Mesenchymal stem cell (in vitro differentiated cells and primary cell): ENCODE results near the gene RANBP17.
"Not testable (repeated sequence)": the region's sequence is repeated elsewhere in the genome, so short reads cannot be mapped to it uniquely, and the experiment has no call there.

Source experiments
- DNase-seq: peaks from one replicate; pipeline ENCODE4 v3.0.0-alpha.2; 2013
- H2AFZ ChIP-seq: one replicate; pipeline ENCODE4 v1.6.1; 2013; ENCODE audit warnings: low read depth, mild to moderate bottlenecking, control low read depth, inconsistent platforms, low read length, moderate library complexity
- H2AK5ac ChIP-seq: 2 replicates; pipeline ENCODE4 v1.6.1; 2013; ENCODE audit warnings: low read length, moderate library complexity, mild to moderate bottlenecking, inconsistent platforms; ENCODE audit not compliant: severe bottlenecking
- H2BK120ac ChIP-seq: one replicate; pipeline ENCODE4 v1.6.1; 2013; ENCODE audit warnings: low read depth, mild to moderate bottlenecking, inconsistent platforms, low read length, moderate library complexity
- H2BK12ac ChIP-seq, 2 experiments: one replicate each; pipeline ENCODE4 v1.6.1; 2013; ENCODE audit warnings: inconsistent platforms in 2 of 2, low read length in 2 of 2, mild to moderate bottlenecking in 2 of 2, moderate library complexity in 2 of 2, control low read depth in 1 of 2
- H2BK15ac ChIP-seq: one replicate; pipeline ENCODE4 v1.6.1; 2013; ENCODE audit warnings: mild to moderate bottlenecking, low read depth, inconsistent platforms; ENCODE audit not compliant: poor library complexity, severe bottlenecking
- H2BK5ac ChIP-seq: 2 replicates; pipeline ENCODE4 v1.6.1; 2013; ENCODE audit warnings: low read depth, mild to moderate bottlenecking, low read length, control low read depth, inconsistent platforms; ENCODE audit not compliant: poor library complexity, severe bottlenecking
- H3K14ac ChIP-seq, 2 experiments: one replicate each; pipeline ENCODE4 v1.6.1; 2013; ENCODE audit warnings: inconsistent platforms in 2 of 2, low read length in 2 of 2, control low read depth in 1 of 2, mild to moderate bottlenecking in 1 of 2, moderate library complexity in 1 of 2
- H3K18ac ChIP-seq, 2 experiments: one replicate each; pipeline ENCODE4 v1.6.1; 2013; ENCODE audit warnings: inconsistent platforms in 2 of 2, low read length in 2 of 2, control low read depth in 1 of 2, low read depth in 1 of 2, mild to moderate bottlenecking in 1 of 2
- H3K23ac ChIP-seq, 2 experiments: one replicate each; pipeline ENCODE4 v1.6.1; 2013; ENCODE audit warnings: inconsistent platforms in 2 of 2, low read length in 2 of 2, mild to moderate bottlenecking in 2 of 2, moderate library complexity in 2 of 2, control low read depth in 1 of 2
- H3K27ac ChIP-seq: 2 replicates; pipeline ENCODE4 v1.5.1; 2013; ENCODE audit warnings: mild to moderate bottlenecking, moderate library complexity, low read length, control low read depth, inconsistent platforms; ENCODE audit not compliant: poor library complexity, severe bottlenecking
- H3K27me3 ChIP-seq, 2 experiments: 2 replicates each; pipeline versions ENCODE4 v1.6.1 to v1.7.0; 2013; ENCODE audit warnings: low read length in 2 of 2, mild to moderate bottlenecking in 2 of 2, moderate library complexity in 2 of 2, control low read depth in 1 of 2, inconsistent platforms in 1 of 2; ENCODE audit not compliant: control insufficient read depth in 1 of 2, insufficient read depth in 1 of 2
- H3K36me3 ChIP-seq, 2 experiments: 2 replicates each; pipeline versions ENCODE4 v1.6.1 to v1.7.0; 2013; ENCODE audit warnings: low read length in 2 of 2, control low read depth in 1 of 2, inconsistent platforms in 1 of 2, low read depth in 1 of 2, mild to moderate bottlenecking in 1 of 2; ENCODE audit not compliant: insufficient read depth in 2 of 2, control insufficient read depth in 1 of 2
- H3K4ac ChIP-seq, 2 experiments: one replicate each; pipeline ENCODE4 v1.6.1; 2013; ENCODE audit warnings: inconsistent platforms in 2 of 2, low read length in 2 of 2, mild to moderate bottlenecking in 2 of 2, moderate library complexity in 2 of 2, control low read depth in 1 of 2, low read depth in 1 of 2
- H3K4me1 ChIP-seq: 2 replicates; pipeline ENCODE4 v1.6.1; 2013; ENCODE audit warnings: low read depth, low read length, control low read depth; ENCODE audit not compliant: control insufficient read depth, insufficient read depth
- H3K4me2 ChIP-seq: 2 replicates; pipeline ENCODE4 v1.6.1; 2013; ENCODE audit warnings: low read length, mild to moderate bottlenecking, inconsistent platforms; ENCODE audit not compliant: poor library complexity, severe bottlenecking
- H3K4me3 ChIP-seq, 2 experiments: 2 replicates each; pipeline versions ENCODE4 v1.5.1 to v1.7.0; 2013; ENCODE audit warnings: low read length in 2 of 2, mild to moderate bottlenecking in 2 of 2, control low read depth in 1 of 2, low read depth in 1 of 2; ENCODE audit not compliant: insufficient read depth in 1 of 2
- H3K79me1 ChIP-seq: replicated peaks from 2 replicates; pipeline ENCODE4 v1.6.1; 2013; ENCODE audit warnings: mild to moderate bottlenecking, control low read depth, low read length, inconsistent platforms; ENCODE audit not compliant: poor library complexity, severe bottlenecking
- H3K9ac ChIP-seq: 2 replicates; pipeline ENCODE4 v1.7.0; 2013; ENCODE audit warnings: mild to moderate bottlenecking, low read length, moderate library complexity
- H3K9me3 ChIP-seq: 2 replicates; pipeline ENCODE4 v1.7.0; 2013; ENCODE audit warnings: mild to moderate bottlenecking, low read length; ENCODE audit not compliant: control insufficient read depth
- H4K8ac ChIP-seq: one replicate; pipeline ENCODE4 v1.6.1; 2013; ENCODE audit warnings: inconsistent platforms, mild to moderate bottlenecking, low read length, moderate library complexity
- H4K91ac ChIP-seq: one replicate; pipeline ENCODE4 v1.6.1; 2013; ENCODE audit warnings: mild to moderate bottlenecking, low read length, inconsistent platforms
- WGBS: methylation state at CpG from one replicate; pipeline ENCODE4 v1.1.7; 2013; ENCODE audit warnings: mixed read lengths; 5-methylcytosine and 5-hydroxymethylcytosine counted together

Gene RANBP17

GRCh38 chr5:170960567-170960966 lies 98.7 kb downstream of the RANBP17 start:
- Histone ChIP-seq H3K23ac (no peak overlapping the region), H3K4me1 (peaks cover 2% of the 10 kb centered on the region), H3K79me1 (no peaks in the 10 kb centered on the region), H4K8ac (no peak overlapping the region), H3K4me3 (no peak overlapping the region), H3K14ac (no peak overlapping the region), H2AFZ (no peak overlapping the region), H3K18ac (no peak overlapping the region), H2BK12ac (no peak overlapping the region), H2BK5ac (no peak overlapping the region), H3K9me3 (no peaks in the 10 kb centered on the region), H3K9ac (no peak overlapping the region), H3K27ac (no peak overlapping the region), H2BK120ac (no peak overlapping the region), H3K27me3 (no peaks in the 10 kb centered on the region), H3K4me2 (no peak overlapping the region), H4K91ac (no peak overlapping the region), H3K36me3 (no peaks in the 10 kb centered on the region), H2BK15ac (no peak overlapping the region), H2AK5ac (no peak overlapping the region), H3K4ac (no peak overlapping the region)
- 81% methylated on average over 3 of the region's 3 CpGs for WGBS
- DNase-seq, result no peak

- WGBS, result 76% methylated on average over 4 of the region's 5 CpGs
- Histone ChIP-seq H3K14ac (no peak overlapping the region), H2BK5ac (no peak overlapping the region), H3K4me1 (peaks cover 2% of the 10 kb centered on the region), H3K36me3 (no peaks in the 10 kb centered on the region), H3K79me1 (no peaks in the 10 kb centered on the region), H4K8ac (no peak overlapping the region), H3K9ac (no peak overlapping the region), H3K9me3 (no peaks in the 10 kb centered on the region), H2AK5ac (no peak overlapping the region), H3K23ac (no peak overlapping the region), H2AFZ (no peak overlapping the region), H3K18ac (no peak overlapping the region), H2BK15ac (no peak overlapping the region), H2BK120ac (no peak overlapping the region), H3K27me3 (no peaks in the 10 kb centered on the region), H4K91ac (no peak overlapping the region), H3K4ac (no peak overlapping the region), H3K4me2 (no peak overlapping the region), H3K27ac (no peak overlapping the region), H3K4me3 (no peak overlapping the region), H2BK12ac (no peak overlapping the region)
- no peak for DNase-seq
Measured at GRCh38 chr5:170963521-170963920, 101.7 kb downstream of the RANBP17 start.

- H3K14ac ChIP-seq, result peak overlapping the region in 1 of 2 experiments; percentile 57
- H3K18ac ChIP-seq, result no peak overlapping the region
- H3K27ac ChIP-seq, result no peak overlapping the region
- no peak overlapping the region for H2AK5ac ChIP-seq
- H3K23ac ChIP-seq, result no peak overlapping the region
- no peak overlapping the region for H3K4me2 ChIP-seq
- no peak overlapping the region for H2BK120ac ChIP-seq
- H3K9me3 ChIP-seq, result no peaks in the 10 kb centered on the region
- no peaks in the 10 kb centered on the region for H3K36me3 ChIP-seq
- no peak for DNase-seq
- H2AFZ ChIP-seq, result no peak overlapping the region
- H3K4ac ChIP-seq, result no peak overlapping the region
- H3K4me3 ChIP-seq, result no peak overlapping the region
- no peaks in the 10 kb centered on the region for H3K79me1 ChIP-seq
- H2BK15ac ChIP-seq, result no peak overlapping the region
- no peaks in the 10 kb centered on the region for H3K27me3 ChIP-seq
- H2BK5ac ChIP-seq, result no peak overlapping the region
- H4K8ac ChIP-seq, result no peak overlapping the region
- H3K9ac ChIP-seq, result no peak overlapping the region
- H3K4me1 ChIP-seq, result no peaks in the 10 kb centered on the region
- H2BK12ac ChIP-seq, result no peak overlapping the region
- no peak overlapping the region for H4K91ac ChIP-seq
Measured at GRCh38 chr5:170974461-170974860, 112.6 kb downstream of the RANBP17 start.

- not testable (repeated sequence) for H3K18ac ChIP-seq, H3K36me3 ChIP-seq, H3K27me3 ChIP-seq, H2BK15ac ChIP-seq, H2AFZ ChIP-seq, DNase-seq, H2AK5ac ChIP-seq, H3K9me3 ChIP-seq, H3K9ac ChIP-seq, H3K4me3 ChIP-seq, H3K4me2 ChIP-seq, H2BK12ac ChIP-seq, H3K27ac ChIP-seq, H2BK5ac ChIP-seq, H3K23ac ChIP-seq, H2BK120ac ChIP-seq, H4K91ac ChIP-seq, H4K8ac ChIP-seq, H3K4ac ChIP-seq, H3K79me1 ChIP-seq, H3K4me1 ChIP-seq, H3K14ac ChIP-seq
- WGBS, result 95% methylated on average over 2 of the region's 2 CpGs
Measured at GRCh38 chr5:170980261-170980660, 118.4 kb downstream of the RANBP17 start.
